HepG2 (cell line): ENCODE results near the gene FXR2. TPM values are rescaled to one million over a fixed set of nuclear protein-coding genes. Genes with fewer than 3 reads are reported as not detected.
A peak's percentile ranks its signal among the peaks of the same experiment; 100 is the strongest.

ENCODE experiments used
- FOXC1 ChIP-seq: sonication (generic); formaldehyde crosslinking; IDR thresholded peaks from 2 replicates; pipeline ENCODE4 v1.8.0; 2022; ENCODE audit warnings: mild to moderate bottlenecking, missing genetic modification reagents, borderline replicate concordance
- FOXJ3 ChIP-seq: sonication (generic); formaldehyde crosslinking; IDR thresholded peaks from 2 replicates; pipeline ENCODE4 v1.4.0; 2020; ENCODE audit warnings: missing genetic modification reagents, mild to moderate bottlenecking, borderline replicate concordance
- FOXK1 ChIP-seq: sonication (generic); formaldehyde crosslinking; IDR thresholded peaks from 2 replicates; pipeline ENCODE4 v1.4.0; 2020; ENCODE audit warnings: low read depth, missing genetic modification reagents, borderline replicate concordance
- HDAC1 ChIP-seq: sonication (generic); formaldehyde crosslinking; IDR thresholded peaks from 2 replicates; pipeline ENCODE4 v1.5.1; 2020; ENCODE audit warnings: mild to moderate bottlenecking, missing genetic modification reagents
- KDM4B ChIP-seq: sonication (generic); formaldehyde crosslinking; IDR thresholded peaks from 2 replicates; pipeline ENCODE4 v1.4.0; 2020; ENCODE audit warnings: missing genetic modification reagents
- MBD4 ChIP-seq: IDR thresholded peaks from 2 replicates; pipeline ENCODE4 v1.6.1; 2012; ENCODE audit warnings: low read length, inconsistent platforms, borderline replicate concordance
- NFATC3 ChIP-seq: sonication (generic); formaldehyde crosslinking; IDR thresholded peaks from 2 replicates; pipeline ENCODE4 v1.5.1; 2020; ENCODE audit warnings: mild to moderate bottlenecking, missing genetic modification reagents
- RAD51 ChIP-seq: fragments of 450-650 bp; IDR thresholded peaks from 2 replicates; pipeline ENCODE4 v1.6.1; 2016; ENCODE audit warnings: borderline replicate concordance
- SMC3 ChIP-seq: IDR thresholded peaks from 2 replicates; pipeline ENCODE4 v1.6.1; 2011; ENCODE audit warnings: low read length, improper control_type of control experiment
- SOX6 ChIP-seq, 2 experiments: fragments of 450-650 bp in 1 of 2; sonication (generic) in 1 of 2; formaldehyde crosslinking in 1 of 2; IDR thresholded peaks; 2 replicates each; pipeline versions ENCODE4 v1.4.0 to v1.6.1; 2017 to 2020; ENCODE audit warnings: antibody characterized with exemption in 1 of 2, mild to moderate bottlenecking in 1 of 2, missing genetic modification reagents in 1 of 2
- TAF15 ChIP-seq: fragments of 200-400 bp; formaldehyde crosslinking; IDR thresholded peaks from one replicate; pipeline ENCODE4 v1.6.1; 2018; ENCODE audit warnings: mild to moderate bottlenecking, low read depth, low read length; ENCODE audit not compliant: poor library complexity, severe bottlenecking
- TMF1 ChIP-seq: sonication (generic); formaldehyde crosslinking; IDR thresholded peaks from 2 replicates; pipeline ENCODE4 v1.8.1; 2022; ENCODE audit warnings: low read depth, missing genetic modification reagents
- ZBTB20 ChIP-seq: sonication (generic); formaldehyde crosslinking; IDR thresholded peaks from 2 replicates; pipeline ENCODE4 v1.8.1; 2023; ENCODE audit warnings: missing genetic modification reagents, low read depth, mild to moderate bottlenecking, borderline replicate concordance
- ZEB1 ChIP-seq: IDR thresholded peaks from 2 replicates; pipeline ENCODE4 v1.6.1; 2012; ENCODE audit warnings: mild to moderate bottlenecking, low read depth, inconsistent platforms; ENCODE audit not compliant: insufficient replicate concordance
- ZFP1 ChIP-seq: IDR thresholded peaks from 2 replicates; pipeline ENCODE4 v1.6.1; 2016
- ZFP36L1 ChIP-seq: sonication (generic); formaldehyde crosslinking; IDR thresholded peaks from 2 replicates; pipeline ENCODE4 v1.8.0; 2022; ENCODE audit warnings: mild to moderate bottlenecking, missing genetic modification reagents, moderate library complexity
- ZNF12 ChIP-seq: sonication (generic); formaldehyde crosslinking; IDR thresholded peaks from 2 replicates; pipeline ENCODE4 v1.5.0; 2020; ENCODE audit warnings: missing genetic modification reagents
- ZNF382 ChIP-seq: sonication (generic); formaldehyde crosslinking; IDR thresholded peaks from 2 replicates; pipeline ENCODE4 v1.5.0; 2020; ENCODE audit warnings: missing genetic modification reagents, mild to moderate bottlenecking, borderline replicate concordance
- ZNF616 ChIP-seq: sonication (generic); formaldehyde crosslinking; IDR thresholded peaks from 2 replicates; pipeline ENCODE4 v1.5.0; 2020; ENCODE audit warnings: low read depth, mild to moderate bottlenecking, missing genetic modification reagents
- ZNF710 ChIP-seq: sonication (generic); formaldehyde crosslinking; IDR thresholded peaks from 2 replicates; pipeline ENCODE4 v1.5.0; 2020; ENCODE audit warnings: mild to moderate bottlenecking, missing genetic modification reagents, borderline replicate concordance
- ZNF713 ChIP-seq: sonication (generic); formaldehyde crosslinking; IDR thresholded peaks from 2 replicates; pipeline ENCODE4 v1.4.0; 2020; ENCODE audit warnings: mild to moderate bottlenecking, missing genetic modification reagents
- ZNF850 ChIP-seq: sonication (generic); formaldehyde crosslinking; conservative IDR thresholded peaks from 2 replicates; pipeline ENCODE4 v1.9.0; 2021; ENCODE audit warnings: mild to moderate bottlenecking, missing genetic modification reagents
- ZSCAN12 ChIP-seq: sonication (generic); formaldehyde crosslinking; IDR thresholded peaks from 2 replicates; pipeline ENCODE4 v1.9.0; 2021; ENCODE audit warnings: mild to moderate bottlenecking, missing genetic modification reagents
- polyA plus RNA-seq, 8 experiments: library from polyadenylated mRNA; depleted of rRNA in 3 of 8; stranded (reverse) in 7 of 8; unstranded in 1 of 8; fragments of >200 nt; fragmentation: Illumina TruSeq in 4 of 8; extraction: Trizol in 4 of 8; gene quantifications; 2 replicates each; pipeline versions ENCODE4 v1.2.1 to v1.2.3, GENCODE V29; 2011 to 2016; ENCODE audit warnings: low read depth in 4 of 8, missing spikeins in 1 of 8, mixed read lengths in 1 of 8; ENCODE audit not compliant: insufficient read depth in 1 of 8
- total RNA-seq, 5 experiments: library from RNA; depleted of rRNA; stranded (reverse); fragments of >200 nt; fragmentation: Illumina TruSeq; extraction: Trizol; gene quantifications; 2 replicates each; pipeline ENCODE4 v1.2.3, GENCODE V29; 2016; ENCODE audit warnings: low read depth in 1 of 5
- TF ChIP-seq, protein P1 (sequence below): IDR thresholded peaks from 2 replicates; pipeline ENCODE4 v1.6.1; 2016; ENCODE audit warnings: mild to moderate bottlenecking, missing biosample characterization, missing genetic modification reagents
- TF ChIP-seq, protein P2 (sequence below): sonication (generic); formaldehyde crosslinking; IDR thresholded peaks from 2 replicates; pipeline ENCODE4 v1.5.0; 2020; ENCODE audit warnings: missing genetic modification reagents
- TF ChIP-seq, protein P3 (sequence below): sonication (generic); formaldehyde crosslinking; IDR thresholded peaks from 2 replicates; pipeline ENCODE4 v1.8.1; 2023; ENCODE audit warnings: mild to moderate bottlenecking, missing genetic modification reagents

The FXR2 gene
- total and polyA plus RNA-seq, 2 of the 13 experiments (the other 11 are each of a cell fraction or from before 2014, with no cell fraction given): 20.9 to 24.4 TPM

DNA sequence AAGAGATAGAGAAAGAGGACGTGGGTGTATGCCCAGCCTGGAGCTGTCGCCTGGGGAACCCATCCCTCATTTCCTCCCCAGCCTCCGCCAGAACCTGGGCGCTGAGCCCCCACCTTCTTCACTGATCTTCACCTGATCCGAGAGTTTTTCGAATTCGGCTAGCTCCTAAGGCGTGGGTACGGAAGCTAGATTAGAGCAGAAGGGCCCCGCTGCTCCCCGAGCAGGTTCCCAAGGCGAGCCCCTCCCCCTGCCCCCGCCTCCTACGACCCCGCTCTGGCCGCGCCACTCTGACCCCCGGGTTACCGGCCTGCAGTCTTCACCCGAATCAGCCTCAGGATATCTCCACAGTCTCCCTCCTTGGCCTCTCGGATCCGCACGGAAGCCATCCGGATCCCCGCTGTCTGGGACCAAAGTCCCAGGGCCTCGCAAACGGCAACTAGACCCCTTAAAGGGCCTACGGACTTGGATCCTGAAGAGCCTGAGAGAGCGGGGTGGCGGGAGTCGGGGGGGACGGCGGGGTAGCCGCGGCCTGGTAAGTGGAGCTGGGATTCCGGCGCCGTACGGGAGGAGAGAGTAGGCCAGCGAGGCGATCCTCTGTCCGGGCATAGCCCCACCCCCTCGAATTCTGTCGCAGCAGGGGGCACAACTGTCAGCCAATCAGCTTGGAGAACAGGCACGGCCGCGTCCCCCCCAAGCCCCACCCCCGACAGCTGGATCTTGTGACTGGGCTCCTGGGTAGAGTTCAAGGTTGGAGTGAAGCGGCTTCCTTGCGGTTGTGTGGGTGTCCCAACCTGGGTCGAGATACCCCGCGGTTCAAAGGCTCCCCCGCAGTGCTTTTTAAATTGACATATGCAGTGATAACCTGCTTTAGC is 12.8 kb upstream of the FXR2 start, which contains the start of gene SAT2 (continued):
- TF ChIP-seq ZNF710 (CRISPR knock-in tag) (no peak), RAD51 (no peak), ZEB1 (peak; percentile 66), SOX6 (IDR thresholded peaks at IDR 0.05) (no peak), SOX6 (CRISPR knock-in tag; IDR thresholded peaks at IDR 0.05) (peak; percentile 72), NFATC3 (CRISPR knock-in tag) (no peak), ZFP1 (CRISPR knock-in tag) (no peak), ZSCAN12 (CRISPR knock-in tag) (no peak), MBD4 (no peak), KDM4B (no peak), ZNF850 (CRISPR knock-in tag) (no peak), FOXK1 (CRISPR knock-in tag) (peak; percentile 49; the same call in 1 of the 2 replicates), ZFP36L1 (CRISPR knock-in tag) (no peak), TAF15 (no peak), ZBTB20 (peak; percentile 76; the same call in 1 of the 2 replicates), SMC3 (no peak), ZNF382 (CRISPR knock-in tag) (no peak), FOXC1 (0 out of 2 replicates have a peak, but pooled peaks have one; percentile 34), HDAC1 (CRISPR knock-in tag) (peak; percentile 71), ZNF12 (CRISPR knock-in tag) (no peak), ZNF616 (no peak), FOXJ3 (no peak), ZNF713 (CRISPR knock-in tag) (no peak), TMF1 (CRISPR knock-in tag) (no peak; the same call in 1 of the 2 replicates)
- TF ChIP-seq, protein P1, sequence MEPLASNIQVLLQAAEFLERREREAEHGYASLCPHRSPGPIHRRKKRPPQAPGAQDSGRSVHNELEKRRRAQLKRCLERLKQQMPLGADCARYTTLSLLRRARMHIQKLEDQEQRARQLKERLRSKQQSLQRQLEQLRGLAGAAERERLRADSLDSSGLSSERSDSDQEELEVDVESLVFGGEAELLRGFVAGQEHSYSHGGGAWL (CRISPR knock-in tag): peak; percentile 67; the same call in 1 of the 2 replicates
- TF ChIP-seq, protein P2, sequence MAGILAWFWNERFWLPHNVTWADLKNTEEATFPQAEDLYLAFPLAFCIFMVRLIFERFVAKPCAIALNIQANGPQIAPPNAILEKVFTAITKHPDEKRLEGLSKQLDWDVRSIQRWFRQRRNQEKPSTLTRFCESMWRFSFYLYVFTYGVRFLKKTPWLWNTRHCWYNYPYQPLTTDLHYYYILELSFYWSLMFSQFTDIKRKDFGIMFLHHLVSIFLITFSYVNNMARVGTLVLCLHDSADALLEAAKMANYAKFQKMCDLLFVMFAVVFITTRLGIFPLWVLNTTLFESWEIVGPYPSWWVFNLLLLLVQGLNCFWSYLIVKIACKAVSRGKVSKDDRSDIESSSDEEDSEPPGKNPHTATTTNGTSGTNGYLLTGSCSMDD: no peak
- TF ChIP-seq, protein P3, sequence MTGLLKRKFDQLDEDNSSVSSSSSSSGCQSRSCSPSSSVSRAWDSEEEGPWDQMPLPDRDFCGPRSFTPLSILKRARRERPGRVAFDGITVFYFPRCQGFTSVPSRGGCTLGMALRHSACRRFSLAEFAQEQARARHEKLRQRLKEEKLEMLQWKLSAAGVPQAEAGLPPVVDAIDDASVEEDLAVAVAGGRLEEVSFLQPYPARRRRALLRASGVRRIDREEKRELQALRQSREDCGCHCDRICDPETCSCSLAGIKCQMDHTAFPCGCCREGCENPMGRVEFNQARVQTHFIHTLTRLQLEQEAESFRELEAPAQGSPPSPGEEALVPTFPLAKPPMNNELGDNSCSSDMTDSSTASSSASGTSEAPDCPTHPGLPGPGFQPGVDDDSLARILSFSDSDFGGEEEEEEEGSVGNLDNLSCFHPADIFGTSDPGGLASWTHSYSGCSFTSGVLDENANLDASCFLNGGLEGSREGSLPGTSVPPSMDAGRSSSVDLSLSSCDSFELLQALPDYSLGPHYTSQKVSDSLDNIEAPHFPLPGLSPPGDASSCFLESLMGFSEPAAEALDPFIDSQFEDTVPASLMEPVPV (CRISPR knock-in tag): no peak
